ENCODE measurements around the gene GEMIN7.

The GEMIN7 gene

GRCh38 chr19:45061965-45062364 is 17.1 kb upstream of the GEMIN7 start:
- TF ChIP-seq, protein P1, sequence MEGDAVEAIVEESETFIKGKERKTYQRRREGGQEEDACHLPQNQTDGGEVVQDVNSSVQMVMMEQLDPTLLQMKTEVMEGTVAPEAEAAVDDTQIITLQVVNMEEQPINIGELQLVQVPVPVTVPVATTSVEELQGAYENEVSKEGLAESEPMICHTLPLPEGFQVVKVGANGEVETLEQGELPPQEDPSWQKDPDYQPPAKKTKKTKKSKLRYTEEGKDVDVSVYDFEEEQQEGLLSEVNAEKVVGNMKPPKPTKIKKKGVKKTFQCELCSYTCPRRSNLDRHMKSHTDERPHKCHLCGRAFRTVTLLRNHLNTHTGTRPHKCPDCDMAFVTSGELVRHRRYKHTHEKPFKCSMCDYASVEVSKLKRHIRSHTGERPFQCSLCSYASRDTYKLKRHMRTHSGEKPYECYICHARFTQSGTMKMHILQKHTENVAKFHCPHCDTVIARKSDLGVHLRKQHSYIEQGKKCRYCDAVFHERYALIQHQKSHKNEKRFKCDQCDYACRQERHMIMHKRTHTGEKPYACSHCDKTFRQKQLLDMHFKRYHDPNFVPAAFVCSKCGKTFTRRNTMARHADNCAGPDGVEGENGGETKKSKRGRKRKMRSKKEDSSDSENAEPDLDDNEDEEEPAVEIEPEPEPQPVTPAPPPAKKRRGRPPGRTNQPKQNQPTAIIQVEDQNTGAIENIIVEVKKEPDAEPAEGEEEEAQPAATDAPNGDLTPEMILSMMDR (IDR thresholded peaks at IDR 0.05; ENCODE audit: control insufficient read depth, extremely low read depth, insufficient read depth): no peak
- H3K4me3 ChIP-seq (ENCODE audit: low read depth, low read length): no peak overlapping the region
- DNase-seq (ENCODE audit: low read depth): no peak

- DNase-seq (ENCODE audit: low read depth): no peak
- TF ChIP-seq, protein P1 (IDR thresholded peaks at IDR 0.05; ENCODE audit: control insufficient read depth, extremely low read depth, insufficient read depth): no peak
- H3K4me3 ChIP-seq (ENCODE audit: low read depth, low read length): no peak overlapping the region
These were observed 14.9 kb upstream of the GEMIN7 start for GRCh38 chr19:45063851-45064801.

DNA sequence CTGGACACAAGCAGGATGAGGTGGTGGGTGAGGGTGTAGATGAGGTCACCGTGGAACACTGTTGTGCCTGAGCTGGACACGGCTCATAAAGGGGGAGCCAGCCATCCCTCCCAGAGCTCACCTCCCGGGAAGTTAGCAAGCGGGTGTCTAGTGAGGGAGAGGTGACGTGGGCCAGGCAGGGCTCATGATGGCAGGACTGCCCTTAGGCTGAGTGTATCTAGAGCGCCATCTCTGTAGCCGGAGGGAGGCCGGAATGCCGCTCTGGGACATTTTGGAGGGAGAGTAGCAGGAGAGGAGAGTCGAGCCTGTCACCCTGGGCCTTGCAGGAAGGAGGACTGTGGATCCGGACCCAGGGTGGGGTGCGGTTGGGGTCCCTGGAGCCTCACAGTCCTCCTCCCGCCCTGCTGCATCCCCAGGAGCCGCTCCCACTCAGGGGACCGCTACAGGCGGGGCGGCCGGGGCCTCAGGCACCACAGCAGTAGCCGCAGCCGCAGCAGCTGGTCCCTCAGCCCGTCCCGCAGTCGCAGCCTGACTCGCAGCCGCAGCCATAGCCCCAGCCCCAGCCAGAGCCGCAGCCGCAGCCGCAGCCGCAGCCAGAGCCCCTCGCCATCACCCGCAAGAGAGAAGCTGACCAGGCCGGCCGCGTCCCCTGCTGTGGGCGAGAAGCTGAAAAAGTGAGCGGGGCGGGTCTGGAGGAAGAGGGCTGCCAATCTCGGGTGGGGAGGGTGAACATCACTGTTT is 12.0 kb upstream of the GEMIN7 start:
- TF ChIP-seq, protein P1 (IDR thresholded peaks at IDR 0.05; ENCODE audit: control insufficient read depth, extremely low read depth, insufficient read depth): no peak
- DNase-seq (ENCODE audit: low read depth): no peak
- no peak overlapping the region for H3K4me3 ChIP-seq (ENCODE audit: low read depth, low read length)

GRCh38 chr19:45068041-45068440 is 11.0 kb upstream of the GEMIN7 start:
- TF ChIP-seq, protein P1 (IDR thresholded peaks at IDR 0.05; ENCODE audit: control insufficient read depth, extremely low read depth, insufficient read depth): no peak
- DNase-seq (ENCODE audit: low read depth): no peak
- H3K4me3 ChIP-seq (ENCODE audit: low read depth, low read length): no peak overlapping the region

DNA sequence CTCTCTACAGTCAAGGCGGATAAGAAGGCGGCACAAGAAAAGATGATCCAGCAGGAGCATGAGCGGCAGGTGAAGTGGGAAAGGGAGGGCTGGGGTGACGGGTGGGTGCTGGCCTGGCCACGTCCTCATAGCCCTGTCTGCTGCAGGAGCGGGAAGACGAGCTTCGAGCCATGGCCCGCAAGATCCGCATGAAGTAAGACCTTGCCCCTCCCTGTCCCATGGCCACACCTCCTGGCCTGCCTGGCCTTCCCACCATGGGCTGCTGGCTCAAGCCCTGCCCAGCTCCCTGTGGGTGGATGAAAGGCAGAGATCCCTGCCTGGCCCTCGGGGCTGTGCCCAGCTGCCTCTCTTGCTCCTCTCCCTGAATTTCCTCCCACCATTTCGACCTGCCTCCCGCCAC is 10.0 kb upstream of the GEMIN7 start:
- TF ChIP-seq, protein P1 (IDR thresholded peaks at IDR 0.05; ENCODE audit: control insufficient read depth, extremely low read depth, insufficient read depth): no peak
- no peak overlapping the region for H3K4me3 ChIP-seq (ENCODE audit: low read depth, low read length)
- DNase-seq (ENCODE audit: low read depth): no peak

GRCh38 chr19:45070214-45070613 is 8.8 kb upstream of the GEMIN7 start:
- H3K4me3 ChIP-seq (ENCODE audit: low read depth, low read length): no peak overlapping the region
- TF ChIP-seq, protein P1 (IDR thresholded peaks at IDR 0.05; ENCODE audit: control insufficient read depth, extremely low read depth, insufficient read depth): no peak

More at GRCh38 chr19:45070214-45070613, 8.8 kb upstream of the GEMIN7 start:
- DNase-seq (ENCODE audit: low read depth): no peak
